HEK293 (cell line): ENCODE results near the gene TASP1.

ENCODE experiments used
- CTCF ChIA-PET: fragments of 350-600 bp; formaldehyde crosslinking; extraction: SDS; loops from one replicate; lab custom pipeline; 2021; ENCODE audit warnings: antibody characterized with exemption; lab: Yijun Ruan, JAX
- POLR2A ChIA-PET: fragments of 300-600 bp; formaldehyde crosslinking; extraction: SDS; loops from one replicate; lab custom pipeline; 2020; ENCODE audit warnings: antibody characterized with exemption, inconsistent platforms; lab: Yijun Ruan, JAX
- H3K27ac ChIP-seq: fragments of 200-500 bp; sonication (Bioruptor generic); 2 replicates; pipeline ENCODE4 v1.5.1; 2014; ENCODE audit warnings: low read depth, low read length, control low read depth, inconsistent platforms; ENCODE audit errors: extremely low read depth
- H3K36me3 ChIP-seq, 2 experiments: fragments of 200-500 bp in 1 of 2; sonication (Bioruptor generic) in 1 of 2; 1 replicate in 1 of 2; 2 replicates in 1 of 2; pipeline ENCODE4 v1.5.1; 2014 to 2017; ENCODE audit warnings: inconsistent platforms in 2 of 2, low read length in 2 of 2; ENCODE audit not compliant: control insufficient read depth in 2 of 2, insufficient read depth in 1 of 2
- H3K4me1 ChIP-seq: fragments of 200-500 bp; sonication (Bioruptor generic); 2 replicates; pipeline ENCODE4 v1.5.1; 2014; ENCODE audit warnings: mild to moderate bottlenecking, low read length, inconsistent platforms; ENCODE audit not compliant: control insufficient read depth, insufficient read depth
- H3K4me3 ChIP-seq: 2 replicates; pipeline ENCODE4 v1.5.1; 2011; ENCODE audit warnings: low read depth, mild to moderate bottlenecking, control low read depth, low read length, moderate library complexity
- H3K9me3 ChIP-seq: fragments of 200-500 bp; sonication (Bioruptor generic); 2 replicates; pipeline ENCODE4 v1.5.1; 2014; ENCODE audit warnings: low read depth, low read length, inconsistent platforms; ENCODE audit not compliant: control insufficient read depth, insufficient read depth
- CTCF ChIP-seq: fragments of 450-650 bp; formaldehyde crosslinking; IDR thresholded peaks from 2 replicates; pipeline ENCODE4 v1.5.1; 2016; ENCODE audit warnings: missing biosample characterization, missing genetic modification characterization
- EGR2 ChIP-seq: fragments of 450-650 bp; formaldehyde crosslinking; IDR thresholded peaks from 2 replicates; pipeline ENCODE4 v1.5.1; 2016; ENCODE audit warnings: low read depth, missing biosample characterization, missing genetic modification characterization
- GLI4 ChIP-seq: fragments of 450-650 bp; formaldehyde crosslinking; IDR thresholded peaks from 2 replicates; pipeline ENCODE4 v1.5.1; 2016; ENCODE audit warnings: missing biosample characterization, missing genetic modification characterization
- GLIS2 ChIP-seq: fragments of 450-650 bp; formaldehyde crosslinking; IDR thresholded peaks from 2 replicates; pipeline ENCODE4 v1.5.1; 2016; ENCODE audit warnings: missing biosample characterization, missing genetic modification characterization
- MYNN ChIP-seq: fragments of 450-650 bp; formaldehyde crosslinking; IDR thresholded peaks from 2 replicates; pipeline ENCODE4 v1.5.1; 2016; ENCODE audit warnings: missing biosample characterization, missing genetic modification characterization, borderline replicate concordance
- OSR2 ChIP-seq: fragments of 450-650 bp; formaldehyde crosslinking; IDR thresholded peaks from 2 replicates; pipeline ENCODE4 v1.5.1; 2016; ENCODE audit warnings: missing biosample characterization, missing genetic modification characterization
- OVOL3 ChIP-seq: fragments of 450-650 bp; formaldehyde crosslinking; IDR thresholded peaks from 2 replicates; pipeline ENCODE4 v1.5.1; 2016; ENCODE audit warnings: missing biosample characterization, missing genetic modification characterization
- SP2 ChIP-seq: fragments of 450-650 bp; formaldehyde crosslinking; IDR thresholded peaks from 2 replicates; pipeline ENCODE4 v1.5.1; 2016; ENCODE audit warnings: missing biosample characterization, missing genetic modification characterization
- YY1 ChIP-seq: fragments of 450-650 bp; formaldehyde crosslinking; IDR thresholded peaks from 2 replicates; pipeline ENCODE4 v1.5.1; 2018; ENCODE audit warnings: missing biosample characterization, missing genetic modification characterization
- ZFP41 ChIP-seq: fragments of 450-650 bp; formaldehyde crosslinking; IDR thresholded peaks from 2 replicates; pipeline ENCODE4 v1.5.1; 2016; ENCODE audit warnings: missing biosample characterization, missing genetic modification characterization, borderline replicate concordance
- ZNF16 ChIP-seq: fragments of 450-650 bp; formaldehyde crosslinking; IDR thresholded peaks from 2 replicates; pipeline ENCODE4 v1.5.1; 2016; ENCODE audit warnings: low read depth, missing biosample characterization, missing genetic modification characterization
- ZNF19 ChIP-seq: fragments of 450-650 bp; formaldehyde crosslinking; IDR thresholded peaks from 2 replicates; pipeline ENCODE4; 2016; ENCODE audit warnings: missing biosample characterization, missing genetic modification characterization, low read depth
- ZNF202 ChIP-seq: fragments of 450-650 bp; formaldehyde crosslinking; IDR thresholded peaks from 2 replicates; pipeline ENCODE4 v1.5.1; 2016; ENCODE audit warnings: missing biosample characterization, missing genetic modification characterization, borderline replicate concordance
- ZNF211 ChIP-seq: fragments of 450-650 bp; formaldehyde crosslinking; IDR thresholded peaks from 2 replicates; pipeline ENCODE4 v1.5.1; 2016; ENCODE audit warnings: low read depth, missing biosample characterization, missing genetic modification characterization
- ZNF223 ChIP-seq: fragments of 450-650 bp; formaldehyde crosslinking; IDR thresholded peaks from 2 replicates; pipeline ENCODE4 v1.5.1; 2016; ENCODE audit warnings: missing biosample characterization, missing genetic modification characterization
- ZNF473 ChIP-seq: fragments of 450-650 bp; formaldehyde crosslinking; IDR thresholded peaks from 2 replicates; pipeline ENCODE4 v1.5.1; 2017; ENCODE audit warnings: missing biosample characterization, missing genetic modification characterization
- ZNF510 ChIP-seq: fragments of 450-650 bp; formaldehyde crosslinking; IDR thresholded peaks from 2 replicates; pipeline ENCODE4 v1.5.1; 2018; ENCODE audit warnings: mild to moderate bottlenecking, missing genetic modification characterization, missing biosample characterization; ENCODE audit not compliant: insufficient replicate concordance
- ZNF513 ChIP-seq: fragments of 450-650 bp; IDR thresholded peaks from 2 replicates; pipeline ENCODE4 v1.5.1; 2018; ENCODE audit warnings: missing biosample characterization, missing genetic modification characterization
- ZNF530 ChIP-seq: fragments of 450-650 bp; formaldehyde crosslinking; IDR thresholded peaks from 2 replicates; pipeline ENCODE4 v1.5.1; 2016; ENCODE audit warnings: low read depth, missing biosample characterization, missing genetic modification characterization
- ZNF600 ChIP-seq: fragments of 450-650 bp; formaldehyde crosslinking; IDR thresholded peaks from 2 replicates; pipeline ENCODE4 v1.5.1; 2016; ENCODE audit warnings: missing biosample characterization, missing genetic modification characterization
- ZNF639 ChIP-seq: fragments of 450-650 bp; formaldehyde crosslinking; IDR thresholded peaks from 2 replicates; pipeline ENCODE4 v1.5.1; 2016; ENCODE audit warnings: missing biosample characterization, missing genetic modification characterization
- ZNF660 ChIP-seq: fragments of 450-650 bp; IDR thresholded peaks from 2 replicates; pipeline ENCODE4 v1.5.1; 2018; ENCODE audit warnings: missing biosample characterization, mild to moderate bottlenecking, missing genetic modification characterization
- ZNF707 ChIP-seq: fragments of 450-650 bp; formaldehyde crosslinking; IDR thresholded peaks from 2 replicates; pipeline ENCODE4 v1.5.1; 2016; ENCODE audit warnings: missing biosample characterization, missing genetic modification characterization
- ZNF747 ChIP-seq: fragments of 450-650 bp; formaldehyde crosslinking; IDR thresholded peaks from 2 replicates; pipeline ENCODE4 v1.5.1; 2016; ENCODE audit warnings: missing biosample characterization, missing genetic modification characterization
- ZNF843 ChIP-seq: fragments of 450-650 bp; formaldehyde crosslinking; IDR thresholded peaks from 2 replicates; pipeline ENCODE4 v1.5.1; 2016; ENCODE audit warnings: missing biosample characterization, missing genetic modification characterization
- TF ChIP-seq, protein P1 (sequence below): fragments of 450-650 bp; formaldehyde crosslinking; IDR thresholded peaks from 2 replicates; pipeline ENCODE4 v1.5.1; 2016; ENCODE audit warnings: missing biosample characterization, missing genetic modification characterization

Gene TASP1

DNA sequence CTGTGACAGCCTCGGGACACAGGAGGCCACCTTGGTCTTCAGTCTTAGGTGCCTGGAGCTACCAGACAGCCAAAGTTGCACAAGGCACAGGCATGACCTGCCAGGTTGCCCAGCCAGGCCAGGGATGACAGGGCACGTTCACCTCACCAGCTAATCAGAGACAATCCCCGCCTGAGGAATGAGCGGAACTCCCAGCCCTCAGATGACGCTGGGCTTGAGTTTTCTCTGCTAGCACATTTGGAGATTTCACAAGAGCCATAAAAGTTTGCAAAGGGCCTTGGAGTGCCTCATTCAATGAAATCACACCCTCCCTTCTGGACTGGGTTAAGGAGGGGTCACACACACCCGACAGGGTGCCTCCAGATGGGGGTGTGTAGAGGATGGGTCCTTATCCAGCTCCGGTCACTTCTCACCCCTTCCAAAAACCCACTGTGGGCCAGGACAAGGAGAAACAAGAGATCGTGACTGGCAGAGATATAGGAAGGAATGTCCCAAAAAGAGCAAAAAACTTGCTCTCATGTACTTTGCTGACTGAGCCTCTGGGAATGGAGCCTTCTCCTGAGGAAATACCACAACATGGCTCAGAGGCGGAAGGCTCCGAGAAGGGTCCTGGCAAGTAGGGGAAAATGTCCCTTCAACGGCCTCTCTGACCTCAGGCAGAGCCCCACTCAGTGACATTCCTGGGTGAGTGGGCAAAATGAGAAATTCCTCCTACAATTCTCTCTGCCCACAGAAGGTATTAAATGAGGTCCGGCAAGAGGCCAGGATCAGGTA is 296.1 kb downstream of the TASP1 start:
- ChIA-PET CTCF (interaction anchor here (0.6 to 0.7 kb wide), 2 partner anchors 12 to 22 kb away, joined by 3 to 4 read pairs; no protein-coding TSS in a partner anchor), POLR2A (no interaction called here)
- H3K4me1 ChIP-seq, result no peaks in the 10 kb centered on the region
- TF ChIP-seq ZNF639 (tag by site-specific recombination), result no peak
- TF ChIP-seq, protein P1, sequence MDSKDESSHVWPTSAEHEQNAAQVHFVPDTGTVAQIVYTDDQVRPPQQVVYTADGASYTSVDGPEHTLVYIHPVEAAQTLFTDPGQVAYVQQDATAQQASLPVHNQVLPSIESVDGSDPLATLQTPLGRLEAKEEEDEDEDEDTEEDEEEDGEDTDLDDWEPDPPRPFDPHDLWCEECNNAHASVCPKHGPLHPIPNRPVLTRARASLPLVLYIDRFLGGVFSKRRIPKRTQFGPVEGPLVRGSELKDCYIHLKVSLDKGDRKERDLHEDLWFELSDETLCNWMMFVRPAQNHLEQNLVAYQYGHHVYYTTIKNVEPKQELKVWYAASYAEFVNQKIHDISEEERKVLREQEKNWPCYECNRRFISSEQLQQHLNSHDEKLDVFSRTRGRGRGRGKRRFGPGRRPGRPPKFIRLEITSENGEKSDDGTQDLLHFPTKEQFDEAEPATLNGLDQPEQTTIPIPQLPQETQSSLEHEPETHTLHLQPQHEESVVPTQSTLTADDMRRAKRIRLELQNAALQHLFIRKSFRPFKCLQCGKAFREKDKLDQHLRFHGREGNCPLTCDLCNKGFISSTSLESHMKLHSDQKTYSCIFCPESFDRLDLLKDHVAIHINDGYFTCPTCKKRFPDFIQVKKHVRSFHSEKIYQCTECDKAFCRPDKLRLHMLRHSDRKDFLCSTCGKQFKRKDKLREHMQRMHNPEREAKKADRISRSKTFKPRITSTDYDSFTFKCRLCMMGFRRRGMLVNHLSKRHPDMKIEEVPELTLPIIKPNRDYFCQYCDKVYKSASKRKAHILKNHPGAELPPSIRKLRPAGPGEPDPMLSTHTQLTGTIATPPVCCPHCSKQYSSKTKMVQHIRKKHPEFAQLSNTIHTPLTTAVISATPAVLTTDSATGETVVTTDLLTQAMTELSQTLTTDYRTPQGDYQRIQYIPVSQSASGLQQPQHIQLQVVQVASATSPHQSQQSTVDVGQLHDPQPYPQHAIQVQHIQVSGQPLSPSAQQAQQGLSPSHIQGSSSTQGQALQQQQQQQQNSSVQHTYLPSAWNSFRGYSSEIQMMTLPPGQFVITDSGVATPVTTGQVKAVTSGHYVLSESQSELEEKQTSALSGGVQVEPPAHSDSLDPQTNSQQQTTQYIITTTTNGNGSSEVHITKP (tag by site-specific recombination), result no peak
- TF ChIP-seq ZNF600 (tag by site-specific recombination), result no peak
- TF ChIP-seq ZNF211 (tag by site-specific recombination), result no peak
- TF ChIP-seq ZNF223 (tag by site-specific recombination), result no peak
- TF ChIP-seq ZNF19 (tag by site-specific recombination), result no peak
- no peak for TF ChIP-seq CTCF (tag by site-specific recombination)
- TF ChIP-seq ZFP41 (tag by site-specific recombination), result no peak
- TF ChIP-seq EGR2 (tag by site-specific recombination), result no peak
- no peaks in the 10 kb centered on the region for H3K9me3 ChIP-seq
- no peaks in the 10 kb centered on the region for H3K36me3 ChIP-seq
- H3K27ac ChIP-seq, result no peak overlapping the region
- no peak overlapping the region for H3K4me3 ChIP-seq

DNA sequence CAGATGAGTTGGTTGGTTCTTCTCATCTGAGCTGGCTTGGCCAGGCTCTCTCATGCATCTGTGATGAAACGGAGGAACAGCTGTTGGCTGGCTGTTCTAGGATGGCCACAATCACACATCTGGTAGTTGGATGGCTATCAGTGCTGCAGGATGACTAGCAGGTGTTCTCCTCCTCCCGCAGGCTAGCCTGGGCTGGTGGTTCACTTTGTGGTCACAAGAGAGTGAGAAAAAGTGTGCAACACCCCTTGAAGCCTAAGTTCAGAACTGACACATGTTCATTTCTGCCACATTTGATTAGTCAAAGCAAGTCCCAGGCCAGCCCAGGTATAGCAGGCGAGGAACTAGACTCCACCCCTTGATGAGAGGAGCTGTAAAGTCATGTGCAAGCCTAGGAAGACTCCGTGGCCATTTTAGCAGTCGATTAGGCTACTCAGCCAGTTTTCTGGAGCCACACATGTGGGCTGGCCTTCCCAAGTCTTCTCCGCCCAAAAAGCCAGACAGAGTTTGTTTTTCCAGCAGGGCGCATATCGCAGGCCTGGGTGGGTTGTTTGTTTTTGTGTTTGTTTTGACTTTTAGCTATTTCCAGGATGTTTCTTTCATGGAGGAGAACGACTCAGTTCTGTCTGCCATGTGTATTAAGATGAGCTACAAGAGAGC is 296.9 kb downstream of the TASP1 start:
- Histone ChIP-seq H3K4me3 (no peak overlapping the region), H3K9me3 (no peaks in the 10 kb centered on the region), H3K36me3 (no peaks in the 10 kb centered on the region), H3K4me1 (no peaks in the 10 kb centered on the region), H3K27ac (no peak overlapping the region)
- CTCF ChIA-PET, result interaction anchor here (0.6 to 0.7 kb wide), 3 partner anchors 13 to 656 kb away, joined by 3 to 4 read pairs (median 3); no protein-coding TSS in a partner anchor
- POLR2A ChIA-PET, result no interaction called here
- TF ChIP-seq ZNF16 (tag by site-specific recombination) (no peak), ZNF843 (tag by site-specific recombination) (no peak), ZNF202 (tag by site-specific recombination) (no peak), ZNF473 (tag by site-specific recombination) (no peak), ZNF747 (no peak), ZNF660 (tag by site-specific recombination) (no peak), YY1 (no peak), ZNF707 (no peak), SP2 (tag by site-specific recombination) (no peak), OSR2 (tag by site-specific recombination) (no peak), MYNN (no peak), ZNF513 (tag by site-specific recombination) (no peak), GLI4 (tag by site-specific recombination) (no peak), ZNF510 (no peak), OVOL3 (no peak), ZNF530 (tag by site-specific recombination) (no peak), GLIS2 (no peak)
